SK-N-MC (cell line): ENCODE results near the gene NEU2.

Source experiments
- EZH2 ChIP-seq: fragments of 200-600 bp; sonication (generic); IDR thresholded peaks from one replicate; pipeline ENCODE4 v1.6.1; 2017; ENCODE audit warnings: antibody characterized with exemption
- POLR2AphosphoS5 ChIP-seq: IDR thresholded peaks from 2 replicates; pipeline ENCODE4 v1.6.1; 2012; ENCODE audit warnings: mild to moderate bottlenecking, low read depth, low read length, borderline replicate concordance

GRCh38 chr2:233026198-233026813, 6.2 kb upstream of the NEU2 start:
- TF ChIP-seq EZH2 (no peak), POLR2AphosphoS5 (no peak)
